ENCODE measurements around the gene RTN4RL1.

The RTN4RL1 gene

GRCh38 chr17:2051933-2052559, 26.9 kb upstream of the RTN4RL1 start (continued):
- TF ChIP-seq, protein P1, sequence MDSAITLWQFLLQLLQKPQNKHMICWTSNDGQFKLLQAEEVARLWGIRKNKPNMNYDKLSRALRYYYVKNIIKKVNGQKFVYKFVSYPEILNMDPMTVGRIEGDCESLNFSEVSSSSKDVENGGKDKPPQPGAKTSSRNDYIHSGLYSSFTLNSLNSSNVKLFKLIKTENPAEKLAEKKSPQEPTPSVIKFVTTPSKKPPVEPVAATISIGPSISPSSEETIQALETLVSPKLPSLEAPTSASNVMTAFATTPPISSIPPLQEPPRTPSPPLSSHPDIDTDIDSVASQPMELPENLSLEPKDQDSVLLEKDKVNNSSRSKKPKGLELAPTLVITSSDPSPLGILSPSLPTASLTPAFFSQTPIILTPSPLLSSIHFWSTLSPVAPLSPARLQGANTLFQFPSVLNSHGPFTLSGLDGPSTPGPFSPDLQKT (IDR thresholded peaks at IDR 0.05; ENCODE audit: borderline replicate concordance, low read depth, low read length) = no peak
- TF ChIP-seq REPIN1 (tag by site-specific recombination; IDR thresholded peaks at IDR 0.05; ENCODE audit: low read depth) = no peak
- TF ChIP-seq ZNF239 (tag by site-specific recombination; IDR thresholded peaks at IDR 0.05) = no peak
- peak; percentile 94 for TF ChIP-seq ZNF121 (tag by site-specific recombination; IDR thresholded peaks at IDR 0.05)
- TF ChIP-seq GLI4 (tag by site-specific recombination; IDR thresholded peaks at IDR 0.05) = no peak
- TF ChIP-seq ZNF146 (tag by site-specific recombination; IDR thresholded peaks at IDR 0.05) = no peak
- TF ChIP-seq HOXA7 (CRISPR knock-in tag; IDR thresholded peaks at IDR 0.05; ENCODE audit: borderline replicate concordance) = no peak
- TF ChIP-seq IKZF3 (tag by site-specific recombination; IDR thresholded peaks at IDR 0.05) = peak; percentile 51; the same call in 1 of the 2 replicates
- TF ChIP-seq ZNF354C (tag by site-specific recombination; IDR thresholded peaks at IDR 0.05; ENCODE audit: borderline replicate concordance, low read depth) = no peak
- TF ChIP-seq ZNF341 (tag by site-specific recombination; IDR thresholded peaks at IDR 0.05; ENCODE audit: low read depth) = 0 out of 2 replicates have a peak, but pooled peaks have one; percentile 17
- no peak for TF ChIP-seq ZBTB1 (tag by site-specific recombination; IDR thresholded peaks at IDR 0.05)
- no peak for TF ChIP-seq ZBTB20 (tag by site-specific recombination; IDR thresholded peaks at IDR 0.05)
- peak; percentile 66; the same call in 1 of the 2 replicates for TF ChIP-seq ZBTB17 (tag by site-specific recombination; IDR thresholded peaks at IDR 0.05)
- TF ChIP-seq ZNF366 (tag by site-specific recombination; conservative IDR thresholded peaks at IDR 0.05) = no peak
- TF ChIP-seq KLF17 (tag by site-specific recombination; IDR thresholded peaks at IDR 0.05) = no peak
- TF ChIP-seq REST (tag by site-specific recombination; IDR thresholded peaks at IDR 0.05) = no peak

DNA sequence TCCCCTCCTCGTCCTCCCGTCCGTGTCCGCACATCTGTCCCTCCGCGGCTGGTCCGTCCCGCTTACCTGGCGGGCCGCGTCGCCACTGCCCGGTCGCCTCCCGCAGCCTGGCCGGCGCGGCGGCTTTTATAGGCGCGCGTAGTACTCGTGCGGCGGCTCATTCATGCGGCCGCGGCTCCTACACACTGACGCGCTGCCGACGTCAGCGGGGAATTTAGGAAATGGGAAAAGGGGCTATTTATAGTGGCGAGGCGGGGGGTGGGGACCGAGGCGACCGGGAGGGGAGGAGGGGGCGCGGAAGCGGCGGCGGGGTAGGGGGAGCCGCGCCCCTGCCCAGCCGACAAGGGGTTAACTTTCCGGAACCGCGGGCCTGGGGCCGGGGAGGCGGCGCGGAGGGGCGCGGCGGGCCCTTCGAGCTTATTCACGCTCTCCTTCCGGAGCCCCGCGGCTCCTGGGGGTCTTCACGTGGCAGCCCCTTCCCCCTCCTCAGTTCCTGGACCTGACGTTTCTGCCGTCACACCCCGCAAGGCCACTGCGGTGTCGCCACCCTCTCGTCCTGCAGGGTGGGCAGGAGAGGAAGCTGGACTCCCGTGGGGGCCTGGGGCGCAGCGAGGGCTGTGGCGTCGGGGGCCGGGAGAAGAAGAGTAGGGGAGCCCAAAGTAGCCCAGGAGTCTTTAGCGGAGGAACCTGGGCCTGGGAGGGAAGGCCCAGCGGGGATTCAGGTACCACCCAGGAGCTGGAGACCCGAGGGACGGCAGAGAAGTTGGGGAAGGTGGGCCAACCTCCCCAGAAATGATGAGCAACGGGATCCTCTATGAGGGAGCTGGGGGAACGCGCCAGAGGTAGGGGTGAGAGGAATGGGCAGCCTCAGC, 26.2 kb upstream of the RTN4RL1 start:
- ChIA-PET CTCF (interaction anchor here (0.6 to 1.9 kb wide), 7 partner anchors 26 to 231 kb away, joined by 3 to 5 read pairs (median 3); partner anchors contain the start of gene RTN4RL1), POLR2A (interaction anchor here (1.0 to 1.1 kb wide), 2 partner anchors 193 to 335 kb away, joined by 3 to 4 read pairs; no protein-coding TSS in a partner anchor)
- H3K27ac ChIP-seq (ENCODE audit: extremely low read depth, low read depth, low read length) = no peak overlapping the region
- no peaks in the 10 kb centered on the region for H3K9me3 ChIP-seq (ENCODE audit: control insufficient read depth, insufficient read depth, low read depth, low read length)
- H3K4me3 ChIP-seq (ENCODE audit: low read depth, low read length) = peak overlapping the region; percentile 35; the same call in 1 of the 2 replicates
- H3K4me1 ChIP-seq (ENCODE audit: control insufficient read depth, insufficient read depth, low read length) = peaks cover 10% of the 10 kb centered on the region
- no peaks in the 10 kb centered on the region; a peak in 1 of 3 replicates for H3K36me3 ChIP-seq (ENCODE audit: control insufficient read depth in 2 of 2, insufficient read depth in 1 of 2, low read length in 2 of 2)
- TF ChIP-seq ZNF677 (tag by site-specific recombination; IDR thresholded peaks at IDR 0.05) = no peak
- TF ChIP-seq ZEB2 (tag by site-specific recombination; IDR thresholded peaks at IDR 0.05) = no peak
- TF ChIP-seq ZNF792 (tag by site-specific recombination; IDR thresholded peaks at IDR 0.05) = peak; percentile 71; the same call in 1 of the 2 replicates
- no peak for TF ChIP-seq ZNF548 (tag by site-specific recombination; IDR thresholded peaks at IDR 0.05)
- TF ChIP-seq, protein P2, sequence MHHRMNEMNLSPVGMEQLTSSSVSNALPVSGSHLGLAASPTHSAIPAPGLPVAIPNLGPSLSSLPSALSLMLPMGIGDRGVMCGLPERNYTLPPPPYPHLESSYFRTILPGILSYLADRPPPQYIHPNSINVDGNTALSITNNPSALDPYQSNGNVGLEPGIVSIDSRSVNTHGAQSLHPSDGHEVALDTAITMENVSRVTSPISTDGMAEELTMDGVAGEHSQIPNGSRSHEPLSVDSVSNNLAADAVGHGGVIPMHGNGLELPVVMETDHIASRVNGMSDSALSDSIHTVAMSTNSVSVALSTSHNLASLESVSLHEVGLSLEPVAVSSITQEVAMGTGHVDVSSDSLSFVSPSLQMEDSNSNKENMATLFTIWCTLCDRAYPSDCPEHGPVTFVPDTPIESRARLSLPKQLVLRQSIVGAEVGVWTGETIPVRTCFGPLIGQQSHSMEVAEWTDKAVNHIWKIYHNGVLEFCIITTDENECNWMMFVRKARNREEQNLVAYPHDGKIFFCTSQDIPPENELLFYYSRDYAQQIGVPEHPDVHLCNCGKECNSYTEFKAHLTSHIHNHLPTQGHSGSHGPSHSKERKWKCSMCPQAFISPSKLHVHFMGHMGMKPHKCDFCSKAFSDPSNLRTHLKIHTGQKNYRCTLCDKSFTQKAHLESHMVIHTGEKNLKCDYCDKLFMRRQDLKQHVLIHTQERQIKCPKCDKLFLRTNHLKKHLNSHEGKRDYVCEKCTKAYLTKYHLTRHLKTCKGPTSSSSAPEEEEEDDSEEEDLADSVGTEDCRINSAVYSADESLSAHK (tag by site-specific recombination; IDR thresholded peaks at IDR 0.05) = no peak
- TF ChIP-seq ZNF621 (tag by site-specific recombination; IDR thresholded peaks at IDR 0.05) = no peak
- peak; percentile 41 for TF ChIP-seq ZBTB26 (tag by site-specific recombination; optimal IDR thresholded peaks at IDR 0.05)
- 0 out of 2 replicates have a peak, but pooled peaks have one; percentile 36 for TF ChIP-seq GLIS1 (tag by site-specific recombination; IDR thresholded peaks at IDR 0.05)
- peak; percentile 33; the same call in 1 of the 2 replicates for TF ChIP-seq ZNF335 (tag by site-specific recombination; conservative IDR thresholded peaks at IDR 0.05)

Data from HEK293 (cell line).